PC-3 (cell line): ENCODE data around the gene VDAC1. TPM values are rescaled to one million over a fixed set of nuclear protein-coding genes. Genes with fewer than 3 reads are reported as not detected.
A peak's percentile ranks its signal among the peaks of the same experiment; 100 is the strongest.

Source experiments
- ATAC-seq: fragments of 200-7000 bp; cut with Tn5 transposase; 2 replicates; pipeline ENCODE4 v1.9.1; 2020; ENCODE audit warnings: mild to moderate bottlenecking, moderate library complexity
- BruUV-seq: library from RNA; stranded (reverse); fragments of 400-500 nt; replicated peaks from 2 replicates; lab custom pipeline; 2021; lab: Mats Ljungman, UMichigan
- CTCF ChIA-PET: fragments of 300-600 bp; sonication (Branson Sonifier 250); formaldehyde crosslinking; loops from one replicate; lab custom pipeline; 2022; ENCODE audit warnings: antibody characterized with exemption; lab: Charles Lee
- POLR2A ChIA-PET: fragments of 300-600 bp; sonication (Branson Sonifier 250); formaldehyde crosslinking; loops from one replicate; lab custom pipeline; 2022; ENCODE audit warnings: antibody characterized with exemption; ENCODE audit not compliant: unreplicated experiment; lab: Charles Lee
- DNase-seq: peaks from one replicate; pipeline ENCODE4 v3.0.0-alpha.2; 2015
- H2AFZ ChIP-seq: fragments of 300-600 bp; sonication (generic); 2 replicates; pipeline ENCODE4 v1.6.0; 2016; ENCODE audit warnings: antibody characterized with exemption, low read length
- H3F3A ChIP-seq: fragments of 300-600 bp; sonication (generic); one replicate; pipeline ENCODE4 v1.6.0; 2017; ENCODE audit warnings: antibody characterized with exemption, low read length, control low read depth, mild to moderate bottlenecking; ENCODE audit not compliant: unreplicated experiment
- H3K27ac ChIP-seq: fragments of 300-600 bp; sonication (generic); 2 replicates; pipeline ENCODE4 v1.5.1; 2016; ENCODE audit warnings: mild to moderate bottlenecking, low read length
- H3K27me3 ChIP-seq: fragments of 300-600 bp; sonication (generic); 2 replicates; pipeline ENCODE4 v1.6.1; 2016; ENCODE audit warnings: low read length, mixed read lengths
- H3K36me3 ChIP-seq: fragments of 300-600 bp; sonication (generic); 2 replicates; pipeline ENCODE4 v1.6.1; 2016; ENCODE audit warnings: low read depth, mixed run types, low read length, mixed read lengths
- H3K4me1 ChIP-seq: fragments of 300-600 bp; sonication (generic); 2 replicates; pipeline ENCODE4 v1.5.1; 2016; ENCODE audit warnings: low read length; ENCODE audit not compliant: insufficient read depth
- H3K4me2 ChIP-seq: fragments of 300-600 bp; sonication (generic); 2 replicates; pipeline ENCODE4 v1.6.0; 2016; ENCODE audit warnings: low read length
- H3K4me3 ChIP-seq: fragments of 300-600 bp; sonication (generic); 2 replicates; pipeline ENCODE4 v1.5.1; 2016; ENCODE audit warnings: mild to moderate bottlenecking, low read length, mixed read lengths
- H3K79me2 ChIP-seq: fragments of 300-600 bp; sonication (generic); 2 replicates; pipeline ENCODE4 v1.6.1; 2017; ENCODE audit warnings: low read length, mixed read lengths
- H3K9ac ChIP-seq: fragments of 300-600 bp; sonication (generic); 2 replicates; pipeline ENCODE4 v1.6.0; 2016; ENCODE audit warnings: mild to moderate bottlenecking, low read length
- H3K9me2 ChIP-seq: fragments of 300-600 bp; sonication (generic); replicated peaks from 2 replicates; pipeline ENCODE4 v1.6.1; 2016; ENCODE audit warnings: mixed run types, low read length, mixed read lengths
- H3K9me3 ChIP-seq: fragments of 300-600 bp; sonication (generic); 2 replicates; pipeline ENCODE4 v1.6.1; 2016; ENCODE audit warnings: low read length, mixed read lengths
- H4K20me1 ChIP-seq: fragments of 300-600 bp; sonication (generic); 2 replicates; pipeline ENCODE4 v1.6.1; 2016; ENCODE audit warnings: low read length, mixed read lengths
- EZH2 ChIP-seq: fragments of 300-600 bp; sonication (generic); IDR thresholded peaks from one replicate; pipeline ENCODE4 v1.6.1; 2017; ENCODE audit warnings: antibody characterized with exemption, mild to moderate bottlenecking, low read length; ENCODE audit not compliant: unreplicated experiment
- EZH2phosphoT487 ChIP-seq: fragments of 300-600 bp; sonication (generic); IDR thresholded peaks from 2 replicates; pipeline ENCODE4 v1.6.1; 2018; ENCODE audit warnings: mild to moderate bottlenecking, antibody characterized with exemption, low read length, borderline replicate concordance
- intact Hi-C: fragments of 100-400 bp; cut with micrococcal nuclease; formaldehyde crosslinking; loops from 2 replicates; pipeline ENCODE4 v1.9.0; 2023
- total RNA-seq: library from RNA; depleted of rRNA; stranded (reverse); fragments of >200 nt; gene quantifications from 2 replicates; pipeline ENCODE4 v1.2.3, GENCODE V29; 2014
- TF ChIP-seq, protein P1 (sequence below): fragments of 300-600 bp; sonication (generic); conservative IDR thresholded peaks from 2 replicates; pipeline ENCODE4 v1.5.1; 2017; ENCODE audit warnings: antibody characterized with exemption, low read depth, mild to moderate bottlenecking, low read length

VDAC1 gene
- total RNA-seq, 1 experiment from 2014 or later, result 220 TPM

DNA sequence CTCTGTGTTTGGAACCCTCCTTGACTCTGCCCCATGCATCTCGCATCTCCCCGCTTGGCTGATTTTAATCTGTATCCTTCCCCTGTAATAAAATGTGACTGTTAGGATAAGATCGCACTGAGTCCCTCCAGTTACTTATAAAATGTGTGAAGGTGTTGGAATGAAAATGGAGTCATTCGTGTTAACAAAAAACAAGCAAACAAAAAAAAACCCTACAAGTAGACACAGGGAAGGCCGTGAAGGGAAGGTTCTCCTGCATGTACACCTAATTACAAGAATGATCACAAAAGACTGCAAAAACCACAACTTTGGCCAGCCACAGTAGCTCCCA, 14.2 kb upstream of the VDAC1 start:
- H3K9ac ChIP-seq, result peak overlapping the region; percentile 72
- POLR2A ChIA-PET, result interaction anchor here (0.5 kb wide), 1 partner anchor 982 kb away, joined by 6 read pairs; no protein-coding TSS in a partner anchor
- H3K9me3 ChIP-seq, result no peaks in the 10 kb centered on the region
- CTCF ChIA-PET, result no interaction called here
- no peaks in the 10 kb centered on the region for H3K27me3 ChIP-seq
- TF ChIP-seq EZH2phosphoT487 (no peak), EZH2 (no peak)
- TF ChIP-seq, protein P1, sequence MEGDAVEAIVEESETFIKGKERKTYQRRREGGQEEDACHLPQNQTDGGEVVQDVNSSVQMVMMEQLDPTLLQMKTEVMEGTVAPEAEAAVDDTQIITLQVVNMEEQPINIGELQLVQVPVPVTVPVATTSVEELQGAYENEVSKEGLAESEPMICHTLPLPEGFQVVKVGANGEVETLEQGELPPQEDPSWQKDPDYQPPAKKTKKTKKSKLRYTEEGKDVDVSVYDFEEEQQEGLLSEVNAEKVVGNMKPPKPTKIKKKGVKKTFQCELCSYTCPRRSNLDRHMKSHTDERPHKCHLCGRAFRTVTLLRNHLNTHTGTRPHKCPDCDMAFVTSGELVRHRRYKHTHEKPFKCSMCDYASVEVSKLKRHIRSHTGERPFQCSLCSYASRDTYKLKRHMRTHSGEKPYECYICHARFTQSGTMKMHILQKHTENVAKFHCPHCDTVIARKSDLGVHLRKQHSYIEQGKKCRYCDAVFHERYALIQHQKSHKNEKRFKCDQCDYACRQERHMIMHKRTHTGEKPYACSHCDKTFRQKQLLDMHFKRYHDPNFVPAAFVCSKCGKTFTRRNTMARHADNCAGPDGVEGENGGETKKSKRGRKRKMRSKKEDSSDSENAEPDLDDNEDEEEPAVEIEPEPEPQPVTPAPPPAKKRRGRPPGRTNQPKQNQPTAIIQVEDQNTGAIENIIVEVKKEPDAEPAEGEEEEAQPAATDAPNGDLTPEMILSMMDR, result no peak
- H3K4me3 ChIP-seq, result no peak overlapping the region; the same call in 1 of the 2 replicates
- peaks cover 30% of the 10 kb centered on the region for H3K4me1 ChIP-seq
- H3K4me2 ChIP-seq, result peak overlapping the region; percentile 50
- no peaks in the 10 kb centered on the region for H3K36me3 ChIP-seq
- H3K27ac ChIP-seq, result peak overlapping the region; percentile 98
- no peak; the same call in 1 of the 2 replicates for ATAC-seq
- H4K20me1 ChIP-seq, result no peaks in the 10 kb centered on the region
- TSS peak; percentile 28 for BruUV-seq
- H2AFZ ChIP-seq, result no peak overlapping the region
- intact Hi-C loops, result no loop called here
- no peaks in the 10 kb centered on the region for H3K9me2 ChIP-seq
- peaks cover 3% of the 10 kb centered on the region for H3F3A ChIP-seq
- no peaks in the 10 kb centered on the region for H3K79me2 ChIP-seq
- DNase-seq, result no peak

DNA sequence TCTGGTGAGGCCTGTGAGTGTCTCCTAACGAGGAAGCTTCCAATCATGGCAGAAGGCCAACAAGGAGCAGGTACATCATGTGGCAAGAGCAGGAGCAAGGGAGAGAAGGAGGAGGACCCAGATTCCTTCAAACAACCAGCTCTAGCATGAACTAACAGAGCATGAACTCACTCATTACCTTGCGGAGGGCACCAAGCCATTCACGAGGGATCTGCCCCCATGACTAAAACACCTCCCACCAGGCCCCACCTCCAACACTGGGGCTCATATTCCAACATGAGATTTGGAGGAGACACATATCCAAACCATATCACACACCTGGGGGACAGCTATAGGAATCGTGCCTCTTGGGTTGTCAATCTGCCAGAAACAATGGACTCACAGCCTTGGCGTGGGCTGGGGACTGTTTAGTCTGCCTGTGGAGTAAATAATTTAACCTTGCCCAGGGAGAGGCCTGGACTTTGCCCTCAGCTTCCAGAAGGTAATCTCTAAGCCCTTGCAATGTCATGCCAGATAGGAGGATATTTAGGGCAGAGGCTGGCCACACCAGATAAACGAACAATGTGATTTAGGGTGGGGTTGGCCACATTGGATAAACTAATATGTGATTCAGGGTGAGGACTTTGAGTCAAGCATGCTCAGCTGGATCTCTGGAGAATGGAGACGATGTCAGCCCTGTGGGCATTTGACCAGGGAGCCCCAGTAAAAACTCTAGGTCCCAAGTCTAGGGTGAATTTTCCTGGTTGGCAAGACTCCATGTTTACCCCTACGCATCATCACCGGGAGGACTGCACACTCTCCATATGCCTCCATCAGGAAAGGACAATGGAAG, 13.6 kb upstream of the VDAC1 start:
- CTCF ChIA-PET, result interaction anchor here (1.3 kb wide), 1 partner anchor 8 kb away, joined by 4 read pairs; no protein-coding TSS in a partner anchor
- Histone ChIP-seq H3K27ac (peak overlapping the region; percentile 98), H4K20me1 (no peaks in the 10 kb centered on the region), H3K9me3 (no peaks in the 10 kb centered on the region), H3F3A (peaks cover 3% of the 10 kb centered on the region), H3K4me2 (peak overlapping the region; percentile 50), H3K9me2 (no peaks in the 10 kb centered on the region), H3K79me2 (no peaks in the 10 kb centered on the region), H3K4me1 (peaks cover 30% of the 10 kb centered on the region), H3K36me3 (no peaks in the 10 kb centered on the region), H3K9ac (peak overlapping the region; percentile 72), H3K4me3 (no peak overlapping the region; the same call in 1 of the 2 replicates), H3K27me3 (no peaks in the 10 kb centered on the region), H2AFZ (no peak overlapping the region)
- intact Hi-C loops, result no loop called here
- no TSS peak for BruUV-seq
- DNase-seq (peak; percentile 91), ATAC-seq (peak; percentile 75)
- POLR2A ChIA-PET, result interaction anchor here (0.5 kb wide), 1 partner anchor 983 kb away, joined by 6 read pairs; no protein-coding TSS in a partner anchor
- TF ChIP-seq EZH2phosphoT487 (no peak), EZH2 (no peak)
- TF ChIP-seq, protein P1, result no peak
